ENCODE results near the gene RPEL1.

DNA sequence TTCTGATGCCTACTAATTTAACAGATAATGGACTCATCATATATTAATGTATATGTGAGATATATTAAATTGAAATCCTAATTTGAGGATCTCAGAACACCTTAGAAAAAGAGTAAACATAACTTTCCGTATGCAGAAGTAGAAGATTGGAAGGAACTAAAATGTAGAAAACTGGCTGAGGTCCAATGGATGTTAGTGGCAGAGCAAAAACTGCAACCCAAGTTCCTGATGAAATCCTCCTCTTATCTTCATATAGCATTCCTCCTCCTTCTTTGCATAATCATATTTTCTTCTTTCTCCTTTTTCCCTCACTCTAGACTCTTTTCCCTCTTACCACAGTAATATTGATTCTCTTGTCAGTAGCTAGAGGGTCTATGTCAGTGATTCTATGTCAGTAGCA is 37.3 kb downstream of the RPEL1 start:
- TF ChIP-seq, protein P1, sequence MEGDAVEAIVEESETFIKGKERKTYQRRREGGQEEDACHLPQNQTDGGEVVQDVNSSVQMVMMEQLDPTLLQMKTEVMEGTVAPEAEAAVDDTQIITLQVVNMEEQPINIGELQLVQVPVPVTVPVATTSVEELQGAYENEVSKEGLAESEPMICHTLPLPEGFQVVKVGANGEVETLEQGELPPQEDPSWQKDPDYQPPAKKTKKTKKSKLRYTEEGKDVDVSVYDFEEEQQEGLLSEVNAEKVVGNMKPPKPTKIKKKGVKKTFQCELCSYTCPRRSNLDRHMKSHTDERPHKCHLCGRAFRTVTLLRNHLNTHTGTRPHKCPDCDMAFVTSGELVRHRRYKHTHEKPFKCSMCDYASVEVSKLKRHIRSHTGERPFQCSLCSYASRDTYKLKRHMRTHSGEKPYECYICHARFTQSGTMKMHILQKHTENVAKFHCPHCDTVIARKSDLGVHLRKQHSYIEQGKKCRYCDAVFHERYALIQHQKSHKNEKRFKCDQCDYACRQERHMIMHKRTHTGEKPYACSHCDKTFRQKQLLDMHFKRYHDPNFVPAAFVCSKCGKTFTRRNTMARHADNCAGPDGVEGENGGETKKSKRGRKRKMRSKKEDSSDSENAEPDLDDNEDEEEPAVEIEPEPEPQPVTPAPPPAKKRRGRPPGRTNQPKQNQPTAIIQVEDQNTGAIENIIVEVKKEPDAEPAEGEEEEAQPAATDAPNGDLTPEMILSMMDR (conservative IDR thresholded peaks at IDR 0.05; ENCODE audit: low read length), result no peak
- TF ChIP-seq EZH2phosphoT487 (IDR thresholded peaks at IDR 0.05; ENCODE audit: borderline replicate concordance), result no peak
